ENCODE results near the gene ETV6.
"Not testable (repeated sequence)": the region's sequence is repeated elsewhere in the genome, so short reads cannot be mapped to it uniquely, and the experiment has no call there.

The ETV6 gene

DNA sequence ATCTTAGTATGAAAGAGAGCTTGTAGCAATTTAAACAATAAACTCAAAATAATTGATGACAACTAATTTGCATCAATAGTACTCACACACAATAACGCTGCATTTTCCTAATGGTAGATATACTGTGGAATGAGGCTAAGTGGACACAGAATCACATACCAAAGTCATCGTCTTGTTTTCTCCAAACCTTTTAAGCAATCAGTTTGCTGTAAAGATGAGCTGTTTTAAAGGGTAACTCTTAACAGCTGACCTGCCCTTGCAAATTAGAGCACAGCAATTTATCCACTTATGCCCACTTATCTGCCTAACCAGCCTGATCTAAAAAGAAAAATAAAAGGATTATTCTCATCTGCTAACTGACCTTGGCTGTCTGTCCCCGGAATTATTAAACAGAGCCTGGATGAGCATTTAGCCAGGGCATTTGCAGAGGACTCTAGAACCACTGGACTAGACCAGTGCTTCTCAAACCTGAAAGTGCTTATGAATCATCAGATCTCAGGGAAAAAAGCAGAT, 247.0 kb downstream of the ETV6 start:
- no peak for DNase-seq

DNA sequence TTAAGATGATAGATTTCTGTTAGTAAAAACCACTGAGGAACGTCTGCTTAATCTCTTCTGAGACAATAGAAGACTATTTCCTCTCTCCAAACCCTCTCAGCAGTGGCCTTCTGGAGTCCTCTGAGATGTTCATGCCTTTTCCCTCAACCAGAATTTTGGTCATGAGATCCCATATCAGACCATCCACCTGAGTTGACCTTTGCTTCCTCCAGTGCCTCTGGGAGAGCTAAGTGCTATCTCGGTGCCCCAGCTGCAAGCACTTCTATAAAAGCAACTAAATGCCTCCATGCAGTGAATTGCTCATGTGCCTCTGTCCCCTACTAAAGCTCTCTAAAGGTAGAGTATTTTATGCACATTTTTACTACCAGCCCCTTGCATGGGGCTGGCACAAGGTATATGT, 248.4 kb downstream of the ETV6 start:
- no peak for DNase-seq

DNA sequence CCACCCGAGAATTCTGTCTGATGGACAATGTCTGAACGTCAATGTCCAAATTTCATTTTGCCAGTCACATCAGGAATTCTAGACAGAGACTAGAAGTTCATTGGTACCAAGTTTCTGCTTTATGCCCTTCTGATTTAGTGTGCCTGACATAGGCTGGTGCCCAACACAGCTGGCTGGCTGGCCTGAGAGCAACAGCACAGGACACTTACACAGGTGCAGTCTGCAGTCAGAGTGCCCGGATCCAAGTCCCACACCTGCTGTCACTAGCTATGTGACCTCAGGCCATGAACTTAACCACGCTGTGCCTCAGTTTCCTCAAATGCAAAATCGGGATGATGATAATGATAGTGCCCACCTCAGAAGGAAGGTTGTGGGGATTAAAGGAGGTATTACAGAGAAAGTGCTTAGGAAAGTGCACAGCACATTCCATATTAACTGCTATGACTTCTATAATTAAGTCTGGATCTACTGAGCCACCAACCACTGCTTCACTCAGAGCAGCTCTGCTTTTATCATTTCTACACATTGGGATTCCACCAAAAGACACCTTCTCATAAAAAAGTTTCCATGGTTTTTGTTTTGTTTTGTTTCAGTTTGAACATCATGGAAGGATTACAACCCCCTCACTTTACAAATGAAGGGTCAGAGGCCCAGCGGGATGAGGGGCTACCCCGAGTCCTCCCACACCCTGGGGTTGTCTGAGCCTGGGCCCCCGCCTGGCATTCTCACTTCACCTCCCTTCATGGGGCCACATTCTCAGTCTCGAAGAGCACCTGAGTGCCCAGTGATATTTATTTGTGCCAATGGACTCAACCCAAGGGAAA, 252.4 kb downstream of the ETV6 start:
- DNase-seq = no peak

DNA sequence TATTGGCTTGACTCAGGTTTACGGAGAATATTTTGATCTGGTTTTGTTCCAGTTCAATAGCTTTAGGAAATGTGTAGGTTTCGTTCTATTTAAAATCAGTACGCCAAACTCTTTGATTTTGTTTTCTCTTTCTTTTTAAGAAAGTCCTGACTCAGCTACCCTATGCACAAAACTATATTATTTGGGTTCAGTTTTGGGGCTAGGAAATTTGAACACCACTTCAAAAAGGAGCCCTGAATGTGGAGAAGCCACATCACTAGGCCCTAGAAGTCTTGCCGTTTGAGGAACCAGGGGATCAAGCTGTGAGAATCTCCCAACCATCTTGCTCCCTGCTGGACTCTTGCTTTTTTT, 253.0 kb downstream of the ETV6 start:
- DNase-seq = no peak

DNA sequence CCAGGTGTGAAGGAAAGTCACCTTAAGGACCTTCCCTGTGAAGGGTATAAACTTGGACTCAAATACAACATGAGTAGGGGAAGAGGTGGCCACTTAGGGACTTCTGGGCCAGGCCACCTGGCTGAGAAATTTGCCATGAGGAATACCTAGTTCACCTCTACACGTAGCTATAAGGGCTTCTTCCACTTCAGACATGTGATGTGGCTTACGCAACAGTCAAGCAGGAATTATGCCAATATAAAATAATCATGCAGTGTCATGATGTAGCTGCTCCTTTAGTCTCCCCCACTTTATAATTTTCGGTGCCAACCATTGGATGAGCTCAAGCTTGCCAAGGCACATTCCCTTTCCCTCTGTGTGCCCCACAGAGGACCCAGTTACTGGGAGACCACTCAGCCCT, 254.7 kb downstream of the ETV6 start:
- no peak for DNase-seq

GRCh38 chr12:11905534-11905933, 256.1 kb downstream of the ETV6 start:
- no peak for DNase-seq

- no peak for DNase-seq
These were observed 256.9 kb downstream of the ETV6 start for GRCh38 chr12:11906286-11906935.

DNA sequence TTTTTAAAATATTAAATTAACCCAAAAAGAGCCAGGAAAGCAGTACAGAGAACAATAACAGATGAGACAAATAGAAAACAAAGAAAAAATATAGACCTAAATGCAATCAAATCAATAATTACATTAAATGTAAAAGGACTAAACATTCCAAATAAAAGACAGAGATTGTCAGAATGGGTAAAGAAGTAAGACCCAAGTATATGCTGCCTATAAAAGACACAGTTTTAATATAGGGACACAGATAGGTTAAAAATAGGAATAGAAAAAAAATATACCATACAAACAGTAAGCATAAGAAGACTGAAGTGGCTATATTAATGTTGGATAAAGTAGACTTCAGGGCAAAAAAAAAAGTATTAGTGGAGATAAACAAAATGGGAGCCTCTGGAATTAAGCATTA, 258.2 kb downstream of the ETV6 start:
- no peak for DNase-seq

- not testable (repeated sequence) for DNase-seq
These were observed 259.9 kb downstream of the ETV6 start for GRCh38 chr12:11909406-11909805.

- DNase-seq = no peak
These were observed 266.6 kb downstream of the ETV6 start for GRCh38 chr12:11916113-11916512.

DNA sequence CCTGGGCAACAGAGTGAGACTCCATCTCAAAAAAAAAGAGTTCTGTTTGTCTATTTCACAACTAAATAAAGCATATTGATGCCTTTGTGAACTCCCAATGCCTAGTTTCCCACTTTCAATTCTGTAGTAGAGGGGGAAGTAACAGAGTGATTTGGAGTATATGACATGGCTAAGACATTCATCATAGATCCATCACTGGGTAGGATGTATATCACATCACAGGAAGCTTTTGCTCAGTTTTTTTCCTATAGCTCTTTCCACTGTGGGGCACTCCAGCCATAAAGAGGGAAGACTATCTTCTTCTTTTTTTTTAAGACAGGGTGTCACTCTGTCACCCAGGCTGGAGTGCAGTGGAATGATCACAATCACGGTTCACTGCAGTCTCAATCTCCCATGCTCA, 267.3 kb downstream of the ETV6 start:
- no peak for DNase-seq

DNA sequence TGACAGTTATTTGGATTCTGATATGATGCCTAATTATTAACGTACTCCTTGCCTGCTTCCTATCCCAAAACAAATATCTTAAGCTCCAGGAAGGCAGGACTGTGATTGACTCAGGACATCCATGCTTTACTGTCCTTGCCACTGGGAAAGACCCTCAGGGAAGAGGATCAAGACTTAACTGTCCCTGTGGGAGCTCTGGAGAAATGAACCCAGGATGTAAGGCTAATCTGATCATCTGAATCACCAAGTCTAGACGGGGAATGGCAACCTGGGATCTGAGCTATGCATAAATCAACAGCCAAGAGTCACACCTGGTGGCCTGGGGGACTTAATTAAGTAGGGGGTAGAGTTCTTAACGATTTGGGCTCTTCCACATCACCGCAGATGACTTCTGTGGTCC, 268.0 kb downstream of the ETV6 start:
- DNase-seq = no peak

DNA sequence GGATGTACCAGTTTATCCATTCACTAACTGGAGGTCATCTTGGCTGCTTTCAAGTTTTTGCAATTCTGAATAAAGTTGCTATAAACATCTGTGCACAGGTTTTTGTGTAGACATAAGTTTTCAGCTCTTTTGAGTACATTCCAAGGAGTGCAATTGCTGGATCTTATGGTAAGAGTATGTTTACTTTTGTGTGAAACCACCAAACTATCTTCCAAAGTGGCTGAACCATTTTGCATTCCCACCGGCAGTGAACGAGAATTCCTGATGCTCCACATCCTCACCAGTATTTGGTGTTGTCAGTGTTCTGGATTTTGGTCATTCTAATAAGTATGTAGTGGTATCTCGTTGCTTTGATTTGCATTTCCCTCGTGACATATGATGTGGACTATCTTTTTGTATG, 270.8 kb downstream of the ETV6 start:
- no peak for DNase-seq

DNA sequence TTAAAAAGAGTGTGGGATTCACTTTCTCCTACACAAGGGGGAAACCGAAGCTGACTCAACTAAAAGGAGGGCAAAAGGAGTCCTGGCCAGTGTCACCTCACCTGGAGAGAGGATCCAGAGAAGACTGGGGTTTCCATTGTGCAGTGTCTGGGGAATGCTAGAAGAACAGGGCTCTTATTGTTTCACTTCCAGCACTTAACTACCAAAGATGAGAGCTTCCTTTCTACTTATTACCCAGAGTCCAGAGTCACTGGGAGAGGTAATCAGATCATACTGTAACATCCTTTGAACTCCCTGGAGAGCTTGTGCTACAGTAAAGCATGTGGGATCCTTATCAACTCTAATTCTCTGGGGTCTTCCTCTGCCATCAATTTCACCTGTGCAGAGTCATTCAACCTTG, 272.9 kb downstream of the ETV6 start:
- DNase-seq = peak; percentile 5

DNA sequence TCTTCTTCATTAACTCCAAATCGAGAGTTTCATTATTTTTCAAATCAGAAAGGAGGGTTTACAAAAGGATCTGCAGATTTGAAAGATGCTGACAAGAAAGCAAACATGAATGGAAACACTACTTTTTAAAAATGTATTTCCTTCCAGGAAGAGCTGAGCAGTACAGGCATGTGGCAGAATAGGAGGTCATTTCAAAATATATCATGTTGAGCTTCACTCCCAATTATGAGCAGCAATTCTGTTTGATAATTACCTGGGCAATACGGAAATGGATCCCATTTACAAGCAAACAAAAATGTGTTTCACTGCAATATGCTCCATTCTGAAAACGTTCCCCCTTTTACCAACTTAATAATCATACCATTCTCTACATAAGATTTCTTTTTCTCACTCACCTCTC, 273.6 kb downstream of the ETV6 start:
- no peak for DNase-seq

DNA sequence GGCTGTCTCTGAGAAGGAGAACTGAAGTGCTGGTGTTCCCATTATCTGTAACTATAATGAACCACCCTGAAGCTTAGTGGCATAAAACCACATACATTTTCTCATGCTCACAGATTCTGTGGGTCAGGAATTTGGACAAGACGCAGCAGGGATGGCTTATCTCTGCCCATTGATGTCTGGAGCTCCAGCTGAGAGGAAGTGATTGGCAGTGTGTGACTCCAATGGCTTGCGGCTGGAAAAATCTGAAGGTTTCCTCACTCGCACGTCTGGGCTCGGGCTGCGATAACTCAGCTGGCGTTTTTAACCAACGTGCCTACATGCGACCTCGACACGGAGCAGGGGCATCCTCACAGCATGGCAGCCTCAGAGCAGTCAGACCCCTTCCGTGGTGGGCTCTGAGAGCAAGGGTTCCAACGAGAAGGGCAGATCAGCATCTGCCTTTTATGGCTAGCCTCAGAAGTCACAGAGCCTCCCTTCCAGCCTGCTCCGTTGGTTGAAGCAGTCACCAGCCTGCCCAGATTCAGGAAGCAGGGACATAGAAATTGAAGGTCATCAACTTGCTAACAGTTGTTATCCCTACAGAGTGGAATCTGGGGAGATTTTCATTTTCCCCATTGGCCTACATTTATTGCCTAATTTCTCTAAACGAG, 277.9 kb downstream of the ETV6 start:
- DNase-seq = peak; percentile 40

GRCh38 chr12:11929714-11930113, 280.2 kb downstream of the ETV6 start:
- no peak for DNase-seq

GRCh38 chr12:11939223-11939622, 289.7 kb downstream of the ETV6 start:
- DNase-seq = no peak

DNA sequence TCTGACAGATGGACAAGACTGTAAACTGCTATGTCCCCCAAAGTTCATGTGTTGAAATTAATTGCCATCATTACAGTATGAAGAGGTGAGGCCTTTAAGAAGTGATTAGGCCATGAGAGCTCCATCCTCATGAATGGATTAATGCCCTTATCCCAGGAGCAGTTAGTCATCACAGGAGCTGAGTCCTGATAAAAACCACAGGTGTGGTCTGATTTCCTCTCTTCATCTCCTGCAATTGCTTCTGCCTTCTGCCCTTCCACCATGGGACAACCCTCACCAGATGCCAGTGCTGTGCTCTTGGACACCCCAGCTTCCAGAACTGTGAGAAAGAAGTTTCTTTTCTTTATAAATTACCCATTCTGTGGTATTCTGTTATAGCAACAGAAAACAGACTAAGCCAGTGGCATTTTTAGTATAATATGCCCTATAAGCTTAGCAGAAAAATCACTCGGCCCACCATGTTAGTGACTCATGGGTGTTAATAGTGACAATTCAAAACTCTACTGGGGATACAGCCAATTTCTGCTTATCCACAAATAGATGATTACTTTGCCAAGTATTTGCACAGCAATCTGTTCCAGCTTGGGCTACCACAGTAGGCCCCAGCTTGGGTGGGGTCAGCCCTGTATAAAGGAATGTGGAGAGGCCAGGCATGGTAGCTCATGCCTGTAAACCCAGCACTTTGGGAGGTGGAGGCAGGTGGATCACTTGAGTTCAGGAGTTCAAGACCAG, 292.3 kb downstream of the ETV6 start:
- no peak for DNase-seq

DNA sequence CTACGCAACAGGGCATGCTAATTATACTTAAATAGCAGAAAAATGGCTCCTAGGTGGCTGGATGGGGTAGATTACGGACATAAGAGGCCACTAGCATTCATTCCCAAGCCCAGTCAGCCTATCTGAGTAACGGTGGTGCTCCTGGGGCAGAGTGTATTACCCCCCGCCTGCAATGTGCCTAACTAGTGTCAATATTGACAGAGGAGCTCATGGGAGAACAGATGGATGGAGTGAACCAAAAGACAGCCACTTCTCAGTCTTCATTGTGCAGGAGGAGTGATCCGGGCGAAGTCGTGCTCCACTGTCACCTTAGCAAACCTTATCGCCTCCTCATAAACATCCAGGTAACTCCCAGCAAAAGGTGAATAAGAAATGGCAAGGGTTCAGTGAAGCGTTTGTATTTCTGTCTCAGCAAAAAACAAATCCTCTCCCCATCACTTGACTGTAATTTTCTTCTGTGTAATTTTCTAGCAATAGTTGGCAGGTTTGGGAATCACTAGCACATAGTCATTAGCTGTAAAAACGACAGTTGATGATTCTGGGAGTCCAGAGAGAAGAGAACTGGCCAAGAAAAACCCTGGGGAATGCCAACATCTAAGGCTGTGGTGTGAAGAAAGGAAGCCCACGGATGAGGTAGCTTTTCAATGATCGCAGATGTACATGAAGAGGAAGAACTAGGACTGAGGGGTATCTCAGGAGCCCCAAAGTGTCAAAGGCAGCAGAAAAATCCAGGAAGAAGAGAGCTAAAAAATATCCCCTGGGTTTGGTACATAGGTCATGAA, 294.6 kb downstream of the ETV6 start:
- no peak for DNase-seq
